ENCODE measurements around the gene DPP7. TPM values are rescaled to one million over a fixed set of nuclear protein-coding genes. Genes with fewer than 3 reads are reported as not detected.

Gene DPP7
- total and polyA plus RNA-seq, 8 donors = 87.3 to 526 (median 104) TPM

GRCh38 chr9:137110911-137111787 lies 3.4 kb downstream of the DPP7 start:
- intact Hi-C loops (cut with DNase I) = loop anchor here in 1 of 3 donors (10.0 kb wide), 1 partner anchor 124 kb away; the partner anchor contains the start of gene SLC34A3
- H3K4me1 ChIP-seq = peaks cover 0 to 4% (median 0%) of the 10 kb centered on the region in 3 donors
- FAIRE-seq = no peak
- H3K36me3 ChIP-seq = peaks cover 0 to 29% (median 0%) of the 10 kb centered on the region in 3 donors
- H3K9me3 ChIP-seq = no peaks in the 10 kb centered on the region
- no peak for ATAC-seq
- no peak overlapping the region for H3K27ac ChIP-seq
- no peak for DNase-seq
- 86 to 89% methylated on average over 25 to 28 of the region's 28 CpGs for WGBS, 2 donors
- no peak for TF ChIP-seq CTCF (IDR thresholded peaks at IDR 0.05)
- no peak overlapping the region for H3K4me3 ChIP-seq
- no peaks in the 10 kb centered on the region for H3K27me3 ChIP-seq

DNA sequence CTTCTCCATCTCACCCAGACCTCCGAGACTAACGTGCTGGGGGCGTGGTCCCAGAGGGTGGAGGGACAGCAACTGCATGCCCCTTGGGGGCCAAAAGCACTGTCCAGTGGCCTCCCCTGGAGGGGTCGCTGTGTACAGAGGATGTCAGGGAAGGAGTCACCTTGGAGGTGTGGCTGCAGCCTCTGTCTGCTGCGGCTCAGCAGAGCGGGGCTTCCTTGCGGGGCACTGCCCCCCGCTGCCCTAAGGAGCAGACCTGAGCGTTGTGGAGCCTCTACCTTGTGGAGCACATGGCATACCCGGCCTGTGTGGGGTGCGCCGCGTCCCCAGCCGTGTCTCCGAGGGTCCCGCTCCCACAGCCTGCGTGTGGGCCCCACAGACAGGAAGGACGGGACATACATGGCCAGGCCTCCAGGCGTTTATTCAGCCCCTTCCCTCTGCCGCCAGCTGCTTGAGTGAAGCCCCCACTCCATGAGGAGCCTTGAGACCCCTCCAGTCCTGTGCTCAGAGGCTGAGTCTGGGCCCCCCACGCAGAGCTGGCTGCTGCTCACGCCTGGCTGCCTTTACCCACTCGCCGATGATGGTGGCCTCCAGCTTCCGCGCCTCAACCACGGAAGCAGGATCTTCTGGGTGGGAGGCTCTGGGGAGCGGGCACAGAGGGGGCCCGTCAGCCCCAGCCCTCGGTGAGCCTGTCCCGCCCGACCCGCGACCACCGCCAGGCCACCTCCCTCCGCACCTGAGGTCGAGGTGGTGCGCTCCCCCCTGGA lies 4.2 kb downstream of the DPP7 start:
- Histone ChIP-seq H3K4me1 (peaks cover 0 to 4% (median 0%) of the 10 kb centered on the region in 3 donors), H3K27ac (no peak overlapping the region)

GRCh38 chr9:137109250-137110146 lies 5.0 kb downstream of the DPP7 start:
- H3K9me3 ChIP-seq = no peaks in the 10 kb centered on the region
- H3K4me1 ChIP-seq = no peaks in the 10 kb centered on the region
- H3K36me3 ChIP-seq = peaks cover 0 to 33% (median 0%) of the 10 kb centered on the region in 3 donors
- no peak overlapping the region for H3K27ac ChIP-seq
- FAIRE-seq = no peak
- ATAC-seq = no peak
- 79 to 84% methylated on average over 33 to 34 of the region's 34 CpGs for WGBS, 2 donors
- intact Hi-C loops (cut with DNase I) = loop anchor here in 1 of 3 donors (10.0 kb wide), 1 partner anchor 125 kb away; the partner anchor contains the start of gene SLC34A3
- peak in 1 of 6 donors; percentile 24 for DNase-seq
- H3K4me3 ChIP-seq = no peak overlapping the region
- no peaks in the 10 kb centered on the region for H3K27me3 ChIP-seq
- no peak for TF ChIP-seq CTCF (IDR thresholded peaks at IDR 0.05)

More for the DNA sequence above, 4.2 kb downstream of the DPP7 start:
- H3K9me3 ChIP-seq = no peaks in the 10 kb centered on the region
- peaks cover 0 to 29% (median 0%) of the 10 kb centered on the region in 3 donors for H3K36me3 ChIP-seq
- H3K4me3 ChIP-seq = no peak overlapping the region
- FAIRE-seq = no peak
- no peak for TF ChIP-seq CTCF (IDR thresholded peaks at IDR 0.05)
- no peaks in the 10 kb centered on the region for H3K27me3 ChIP-seq
- WGBS, 2 donors = 90 to 94% methylated on average over 36 to 38 of the region's 38 CpGs
- intact Hi-C loops (cut with DNase I) = loop anchor here in 1 of 3 donors (10.0 kb wide), 1 partner anchor 124 kb away; the partner anchor contains the start of gene SLC34A3
- no peak for ATAC-seq
- no peak for DNase-seq

DNA sequence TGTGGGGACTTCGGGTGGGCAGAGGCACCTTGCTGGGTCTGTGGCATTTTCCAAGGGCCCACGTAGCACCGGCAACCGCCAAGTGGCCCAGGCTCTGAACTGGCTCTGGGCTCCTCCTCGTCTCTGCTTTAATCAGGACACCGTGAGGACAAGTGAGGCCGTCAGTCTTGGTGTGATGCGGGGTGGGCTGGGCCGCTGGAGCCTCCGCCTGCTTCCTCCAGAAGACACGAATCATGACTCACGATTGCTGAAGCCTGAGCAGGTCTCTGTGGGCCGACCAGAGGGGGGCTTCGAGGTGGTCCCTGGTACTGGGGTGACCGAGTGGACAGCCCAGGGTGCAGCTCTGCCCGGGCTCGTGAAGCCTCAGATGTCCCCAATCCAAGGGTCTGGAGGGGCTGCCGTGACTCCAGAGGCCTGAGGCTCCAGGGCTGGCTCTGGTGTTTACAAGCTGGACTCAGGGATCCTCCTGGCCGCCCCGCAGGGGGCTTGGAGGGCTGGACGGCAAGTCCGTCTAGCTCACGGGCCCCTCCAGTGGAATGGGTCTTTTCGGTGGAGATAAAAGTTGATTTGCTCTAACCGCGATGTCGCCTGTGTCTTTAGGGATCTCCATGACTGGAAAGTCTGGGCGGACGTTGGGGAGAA lies 5.8 kb downstream of the DPP7 start:
- Histone ChIP-seq H3K4me3 (no peak overlapping the region), H3K27ac (no peak overlapping the region), H3K9me3 (no peaks in the 10 kb centered on the region), H3K36me3 (peaks cover 0 to 40% (median 0%) of the 10 kb centered on the region in 3 donors), H3K27me3 (no peaks in the 10 kb centered on the region), H3K4me1 (no peaks in the 10 kb centered on the region)
- intact Hi-C loops (cut with DNase I) = no loop called here
- 89 to 95% methylated on average over 28 to 29 of the region's 29 CpGs for WGBS, 2 donors
- FAIRE-seq = no peak
- no peak for TF ChIP-seq CTCF (IDR thresholded peaks at IDR 0.05)
- DNase-seq = peak in 1 of 6 donors; percentile 19
- ATAC-seq = no peak

Data from pancreas (tissue), 10 donors.